HTR-8/SVneo (cell line): Measurements from ENCODE around the gene MSN.
"Not testable (repeated sequence)": the region's sequence is repeated elsewhere in the genome, so short reads cannot be mapped to it uniquely, and the experiment has no call there.

ENCODE experiments used
- DNase-seq: peaks from one replicate; pipeline ENCODE4 v3.0.0; 2011; ENCODE audit warnings: low spot score, mixed read lengths; ENCODE audit not compliant: insufficient read length
- FAIRE-seq: peaks from 2 replicates; lab custom pipeline; 2011; peaks lifted over from hg19 to GRCh38; lab: Jason Lieb, UNC

The MSN gene

DNA sequence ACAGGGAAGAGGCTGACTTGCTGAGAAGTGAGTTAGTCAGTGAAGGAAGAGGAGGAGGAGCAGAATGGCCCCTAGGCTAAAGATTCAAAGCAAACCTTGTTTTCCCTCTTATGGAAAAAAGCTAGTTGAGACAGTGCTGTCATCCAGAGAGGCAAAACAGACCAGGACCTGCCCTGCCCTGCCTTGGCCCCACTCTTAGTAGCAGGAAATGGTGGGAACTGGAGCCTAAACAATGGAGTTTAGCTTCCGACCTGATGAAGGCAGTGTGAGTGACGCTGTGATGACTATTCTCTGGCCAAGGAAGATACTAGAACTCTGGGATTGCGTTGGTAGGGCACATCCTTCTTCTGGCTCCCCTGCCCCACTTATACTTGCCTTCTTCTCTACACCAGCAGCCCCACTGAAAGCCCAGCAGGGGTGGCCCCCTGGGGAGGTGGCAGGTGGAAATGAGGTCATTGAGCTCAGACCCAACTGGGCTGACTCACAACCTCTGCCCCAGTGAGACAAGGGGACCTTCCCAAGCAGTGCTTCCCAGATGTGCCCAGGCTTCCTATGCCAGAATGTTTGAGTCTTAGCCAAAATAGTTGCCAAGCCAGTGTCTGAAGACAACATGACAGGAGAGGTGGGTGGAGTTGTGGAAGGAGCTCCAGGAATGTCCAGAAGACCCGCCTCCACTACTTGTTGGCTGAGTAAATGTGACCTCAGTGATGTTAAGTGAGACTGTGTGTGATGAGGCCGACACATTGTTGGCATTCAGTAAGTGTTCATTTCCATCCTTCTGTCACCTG lies 38.8 kb downstream of the MSN start:
- DNase-seq (peak; percentile 24), FAIRE-seq (no peak)

DNA sequence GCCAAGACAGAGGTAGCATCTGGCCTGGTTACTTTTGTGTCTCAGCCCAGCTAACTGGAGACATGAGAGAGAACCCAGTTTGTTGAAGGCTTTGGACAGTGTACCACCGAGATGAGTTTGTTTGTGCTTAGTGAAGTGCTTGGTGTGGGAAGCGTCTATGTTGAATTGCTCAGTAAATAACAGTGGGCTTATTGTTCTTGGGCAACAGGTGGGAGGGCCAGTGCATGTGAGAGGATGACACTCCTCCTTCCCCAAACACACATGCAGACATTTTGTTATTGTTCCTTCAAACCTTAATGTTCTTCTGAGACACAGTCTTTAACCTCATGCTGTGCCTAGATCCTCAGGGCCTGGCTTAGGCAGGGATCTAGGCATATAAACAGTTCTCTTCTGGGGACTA lies 39.7 kb downstream of the MSN start:
- no peak for FAIRE-seq
- no peak for DNase-seq

DNA sequence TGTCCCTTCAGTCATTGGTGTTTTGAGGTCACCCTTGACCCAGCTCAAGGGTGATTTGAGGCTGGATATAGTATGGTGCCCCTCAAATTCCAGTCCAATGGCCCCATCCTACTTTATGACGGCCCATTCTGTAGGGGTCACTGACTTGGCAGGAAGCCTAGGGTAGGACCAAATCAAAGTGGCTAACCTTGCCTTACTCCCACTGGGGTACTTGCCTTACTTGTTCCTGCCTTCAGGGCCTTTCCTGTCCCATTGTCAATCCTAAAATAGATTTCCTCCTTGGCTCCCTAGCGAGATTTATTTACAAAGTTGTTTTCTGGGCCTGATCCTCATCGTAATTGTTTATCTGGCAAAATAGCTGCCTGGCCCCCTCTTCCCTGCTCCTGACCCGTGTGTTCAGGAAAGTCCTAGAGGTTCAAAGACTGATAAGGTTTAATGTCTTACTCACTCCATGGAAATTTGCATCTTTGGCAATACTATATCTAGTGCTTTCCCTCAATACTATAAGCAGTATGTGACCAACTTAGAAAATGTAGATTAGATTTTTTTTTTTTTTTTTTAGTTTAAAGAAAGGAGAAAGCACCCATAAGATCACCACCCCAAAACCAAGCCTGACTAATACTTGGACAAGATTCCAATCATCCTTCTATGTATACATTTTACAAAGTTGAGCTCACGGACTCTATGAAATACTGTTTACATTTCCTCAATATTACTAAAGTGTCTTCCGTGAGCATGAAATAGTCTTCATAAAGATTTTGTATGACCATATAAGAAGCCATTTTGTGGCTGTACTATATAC lies 44.8 kb downstream of the MSN start:
- no peak for DNase-seq
- no peak for FAIRE-seq

DNA sequence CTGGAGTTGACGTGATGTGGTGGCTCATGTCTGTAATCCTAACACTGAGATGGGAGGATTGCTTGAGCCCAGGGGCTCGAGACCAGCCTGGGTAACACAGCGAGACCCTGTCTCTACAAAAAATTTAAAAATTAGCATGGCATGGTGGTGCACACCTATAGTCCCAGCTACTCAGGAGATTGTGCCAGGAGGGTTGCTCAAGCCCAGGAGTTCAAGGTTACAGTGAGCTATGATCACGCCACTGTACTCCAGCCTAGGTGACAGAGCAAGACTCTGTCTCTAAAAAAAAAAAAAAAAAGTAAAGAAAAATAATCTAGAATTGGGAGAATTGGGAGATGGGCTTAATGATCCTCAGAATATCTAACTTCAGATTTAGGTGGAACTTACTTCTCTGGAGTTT lies 51.1 kb downstream of the MSN start:
- FAIRE-seq = no peak
- no peak for DNase-seq

DNA sequence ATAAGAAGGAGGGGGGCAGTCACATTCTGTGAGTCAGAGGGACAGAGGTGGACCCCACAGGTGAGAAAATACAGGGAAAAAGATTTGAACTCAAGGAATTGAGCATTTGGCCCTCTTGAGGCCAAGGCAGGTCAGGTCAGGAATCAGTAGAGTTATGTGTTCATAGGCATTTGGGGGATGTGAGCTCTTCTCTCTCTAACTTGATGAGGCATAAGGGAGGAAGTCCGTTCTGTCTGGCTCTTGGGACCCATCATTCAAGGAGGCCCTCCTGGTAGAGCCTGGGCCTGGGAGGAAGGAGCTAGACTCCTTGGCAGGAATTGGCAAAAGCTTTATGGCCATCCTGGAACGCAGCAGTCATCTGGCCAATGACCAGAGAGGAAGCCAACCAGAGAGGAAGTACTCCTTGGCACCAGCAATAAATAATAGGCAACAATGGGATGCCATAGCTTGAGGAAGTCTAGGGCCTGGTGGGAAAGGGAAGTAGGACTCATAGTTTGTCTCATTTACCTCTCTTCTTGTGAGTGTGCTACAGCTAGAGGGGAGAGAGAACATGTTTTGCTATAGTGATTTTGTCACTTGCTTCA lies 53.0 kb downstream of the MSN start:
- FAIRE-seq (no peak), DNase-seq (no peak)

DNA sequence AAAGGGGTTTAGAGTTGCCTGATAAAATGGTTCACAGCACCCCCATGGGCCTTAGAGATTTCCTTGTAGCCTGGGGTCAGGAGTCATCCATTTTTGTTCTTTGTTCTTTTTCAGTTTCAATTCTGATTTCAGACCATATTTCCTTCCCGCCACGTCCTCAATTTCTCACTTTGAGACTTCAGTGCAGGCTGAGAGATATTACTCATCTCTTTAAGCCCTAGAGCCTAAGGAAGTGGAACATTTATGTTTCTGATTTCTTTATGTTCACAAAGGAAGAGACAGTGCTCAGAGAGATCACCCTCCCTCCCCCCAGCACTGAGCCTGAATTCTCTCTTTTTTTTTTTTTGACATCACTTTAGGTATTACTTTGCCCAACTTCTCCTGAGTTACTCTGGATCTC lies 56.3 kb downstream of the MSN start:
- no peak for DNase-seq
- no peak for FAIRE-seq

DNA sequence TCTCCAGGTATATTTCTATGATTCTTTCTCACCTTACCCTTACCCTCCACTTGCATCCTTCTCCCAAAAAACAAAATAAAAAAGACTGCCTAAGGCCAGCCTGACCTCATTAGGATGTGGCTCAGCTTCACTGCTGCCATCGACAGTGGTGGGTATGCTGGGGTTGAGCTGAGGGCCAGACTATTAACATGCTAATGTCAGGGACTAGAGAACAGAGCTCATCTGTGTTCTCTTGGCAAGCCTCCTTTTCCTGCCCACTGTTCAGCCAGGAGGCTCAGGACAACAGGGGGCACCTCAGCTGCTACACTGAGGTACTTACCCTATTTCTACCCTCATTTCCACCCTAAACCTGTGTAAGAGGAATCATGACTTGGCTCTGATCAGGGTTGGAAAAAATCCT lies 59.3 kb downstream of the MSN start:
- DNase-seq (no peak), FAIRE-seq (no peak)

DNA sequence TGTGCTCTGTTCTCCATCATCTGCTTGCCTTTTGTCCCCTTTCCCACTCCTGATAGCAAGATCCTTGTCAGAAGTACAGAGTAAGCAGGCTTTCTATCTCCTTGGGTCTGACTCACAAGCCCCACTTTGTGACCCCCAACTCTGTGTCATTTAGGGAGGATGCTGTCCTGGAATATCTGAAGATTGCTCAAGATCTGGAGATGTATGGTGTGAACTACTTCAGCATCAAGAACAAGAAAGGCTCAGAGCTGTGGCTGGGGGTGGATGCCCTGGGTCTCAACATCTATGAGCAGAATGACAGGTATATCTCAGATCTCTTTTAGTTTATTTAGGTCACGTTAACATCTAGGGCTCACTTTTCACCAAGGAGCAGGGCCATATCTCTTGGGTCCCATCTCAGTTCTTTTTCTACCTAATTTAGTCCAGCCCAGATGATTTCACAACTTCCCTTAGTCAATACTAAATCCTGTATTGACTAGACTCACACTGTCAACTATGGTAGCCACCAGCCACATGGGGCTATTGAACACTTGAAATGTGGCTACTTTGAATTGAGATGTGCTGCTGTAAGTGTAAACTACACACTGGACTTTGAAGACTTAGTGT lies 64.3 kb downstream of the MSN start:
- FAIRE-seq (no peak), DNase-seq (no peak)

DNA sequence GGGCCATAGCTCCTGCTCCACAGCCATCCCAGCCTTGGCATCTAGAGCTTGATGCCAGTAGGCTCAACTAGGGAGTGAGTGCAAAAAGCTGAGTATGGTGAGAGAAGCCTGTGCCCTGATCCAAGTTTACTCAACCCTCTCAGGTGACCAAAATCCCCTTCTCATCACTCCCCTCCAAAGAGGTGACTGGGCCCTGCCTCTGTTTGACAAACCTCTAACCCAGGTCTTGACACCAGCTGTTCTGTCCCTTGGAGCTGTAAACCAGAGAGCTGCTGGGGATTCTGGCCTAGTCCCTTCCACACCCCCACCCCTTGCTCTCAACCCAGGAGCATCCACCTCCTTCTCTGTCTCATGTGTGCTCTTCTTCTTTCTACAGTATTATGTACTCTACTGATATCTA lies 73.5 kb downstream of the MSN start:
- DNase-seq (no peak), FAIRE-seq (no peak)

DNA sequence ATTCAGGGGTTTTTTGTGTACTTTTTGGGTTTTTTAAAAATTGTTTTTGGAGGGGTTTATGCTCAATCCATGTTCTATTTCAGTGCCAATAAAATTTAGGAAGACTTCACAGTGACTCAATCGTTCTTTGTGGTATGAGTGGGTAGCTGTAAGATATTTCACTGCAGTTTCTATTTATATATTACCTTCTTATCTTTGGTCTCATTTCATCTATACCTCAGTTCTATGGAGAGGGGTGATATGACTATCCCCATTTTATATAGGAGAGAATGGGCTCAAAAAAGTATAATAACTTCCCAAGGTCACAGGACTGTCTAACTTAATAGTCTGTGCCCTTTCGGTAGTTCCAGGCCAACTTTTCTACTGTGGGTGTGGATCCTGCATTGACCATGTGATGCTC lies 74.4 kb downstream of the MSN start:
- FAIRE-seq = no peak
- no peak for DNase-seq

DNA sequence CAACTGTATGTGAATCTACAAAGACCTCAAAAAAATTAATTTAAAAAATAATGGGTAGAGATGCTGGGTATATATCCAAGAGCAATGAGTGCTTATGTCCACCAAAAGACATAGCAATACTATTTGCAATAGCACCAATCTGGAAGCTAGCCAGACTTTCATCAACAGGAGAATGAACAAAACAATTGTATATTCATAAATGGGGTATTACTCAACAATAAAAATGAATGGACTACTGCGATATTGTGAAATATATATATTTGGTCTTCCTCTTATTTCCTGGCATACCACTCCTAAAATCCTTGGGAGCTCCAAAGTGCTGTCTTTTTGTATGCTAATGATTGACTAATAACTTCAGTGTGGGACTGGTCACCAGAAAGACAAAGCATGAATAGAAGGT lies 77.5 kb downstream of the MSN start:
- no peak for FAIRE-seq
- DNase-seq = no peak

DNA sequence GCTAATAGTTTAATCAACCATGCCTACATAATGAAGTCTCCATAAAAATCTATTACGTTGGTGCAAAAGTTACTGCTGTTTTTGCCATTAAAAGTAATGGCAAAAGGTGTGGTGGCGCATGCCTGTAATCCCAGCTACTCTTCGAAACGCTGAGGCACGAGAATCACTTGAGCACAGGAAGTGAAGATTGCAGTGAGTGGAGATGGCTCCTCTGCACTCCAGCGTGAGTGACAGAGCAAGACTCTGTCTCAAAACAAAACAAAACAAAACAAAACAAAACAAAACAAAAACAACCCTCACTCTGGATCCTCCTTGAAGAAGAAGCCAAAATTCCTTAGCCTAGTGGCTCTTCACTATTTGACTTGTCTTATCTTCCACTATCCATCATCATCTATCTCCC lies 78.0 kb downstream of the MSN start:
- DNase-seq = no peak
- FAIRE-seq = no peak

DNA sequence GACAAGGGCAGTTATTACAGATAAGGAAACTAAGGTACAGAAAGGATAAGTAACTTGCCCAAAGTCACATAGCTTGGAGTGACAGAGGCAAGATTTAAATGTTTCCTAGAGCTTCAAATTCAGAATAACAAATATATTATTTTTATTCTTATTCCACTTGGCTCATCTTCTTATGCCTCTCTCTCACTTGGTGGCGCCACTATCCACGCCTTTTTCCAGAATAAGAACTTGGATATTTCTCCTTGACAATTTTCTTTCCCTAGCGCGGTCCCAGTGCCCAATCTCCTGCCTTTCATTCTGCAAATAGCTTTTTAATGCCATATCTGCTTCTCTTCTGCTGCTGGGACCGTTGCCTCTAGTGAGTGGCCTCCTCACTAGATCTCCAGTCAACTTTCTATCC lies 78.5 kb downstream of the MSN start:
- FAIRE-seq = no peak
- no peak for DNase-seq

DNA sequence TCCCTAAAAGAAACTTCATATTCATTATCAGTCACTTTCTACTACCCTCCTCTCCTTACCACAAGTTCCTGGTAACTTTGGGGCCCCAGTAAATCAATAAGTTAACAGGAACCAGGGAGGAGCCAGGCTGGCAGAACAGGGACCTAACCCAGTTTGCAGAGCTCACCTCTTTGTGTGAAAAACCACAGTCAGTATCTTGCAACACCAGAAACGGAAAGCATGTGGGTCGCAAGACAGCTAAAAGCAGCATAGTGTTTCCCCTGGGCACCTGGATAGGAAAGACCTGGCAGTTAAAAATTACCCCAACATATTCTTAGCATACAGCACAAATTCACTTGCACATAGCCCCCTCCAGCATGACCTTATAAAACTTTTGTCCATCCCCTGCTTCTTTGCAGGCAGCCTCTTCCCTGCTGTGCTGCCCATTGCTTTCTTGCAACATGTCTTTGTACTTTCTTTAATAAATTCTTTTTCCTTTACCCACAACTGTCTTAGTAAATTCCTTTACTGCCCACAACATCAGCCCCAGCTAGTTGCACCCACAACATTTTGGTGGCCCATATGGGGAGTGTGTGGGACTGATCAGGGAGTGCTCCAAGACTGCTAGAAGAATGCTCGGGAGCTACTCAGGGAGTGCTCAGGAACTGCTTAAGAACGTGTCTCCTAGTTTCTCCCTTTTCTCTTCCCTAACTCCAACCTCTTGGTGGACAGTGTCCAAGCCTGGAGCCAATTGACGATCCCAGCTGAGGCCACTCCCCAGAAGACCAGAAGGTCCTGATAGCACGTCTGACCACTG lies 83.4 kb downstream of the MSN start:
- FAIRE-seq (no peak), DNase-seq (no peak)

DNA sequence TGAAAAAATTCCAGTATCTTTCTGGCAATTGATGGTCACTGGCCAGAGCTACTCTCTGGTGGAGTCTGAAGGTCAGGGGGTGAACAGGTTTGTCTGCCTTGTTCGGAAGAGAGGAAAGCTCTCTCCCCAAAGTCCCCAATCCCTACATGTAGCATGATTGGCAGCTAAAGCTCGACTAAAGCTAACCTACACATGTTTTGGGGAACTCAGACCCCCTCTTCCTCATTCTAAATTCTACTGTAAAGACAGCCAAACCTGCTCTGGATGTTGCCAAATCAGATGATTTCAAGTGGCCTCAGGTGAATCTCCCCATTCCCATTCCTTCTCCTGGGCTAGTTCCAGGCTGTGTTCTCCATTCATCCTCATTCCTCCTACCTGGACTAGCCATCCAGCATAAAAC lies 84.1 kb downstream of the MSN start:
- DNase-seq = no peak
- FAIRE-seq = no peak

DNA sequence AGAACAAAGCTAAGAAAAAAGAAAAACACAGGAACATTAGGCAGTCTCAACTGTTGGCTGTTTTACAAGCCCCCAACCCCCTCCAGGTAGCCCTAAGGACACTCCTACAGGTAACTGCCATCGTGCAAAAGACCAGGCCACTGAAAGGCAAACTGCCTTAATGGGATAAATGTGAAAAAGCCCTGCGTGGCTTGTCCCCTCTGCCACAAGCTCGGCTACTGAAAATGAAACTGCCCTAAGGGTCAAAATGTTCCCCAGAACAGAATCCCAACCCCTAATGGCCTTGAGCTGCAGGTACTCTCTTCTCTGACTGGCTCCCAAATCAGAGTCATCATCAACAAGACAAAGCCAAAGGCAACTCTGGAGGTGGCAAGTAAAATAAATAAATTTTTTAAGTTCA lies 84.8 kb downstream of the MSN start:
- DNase-seq (no peak), FAIRE-seq (no peak)

DNA sequence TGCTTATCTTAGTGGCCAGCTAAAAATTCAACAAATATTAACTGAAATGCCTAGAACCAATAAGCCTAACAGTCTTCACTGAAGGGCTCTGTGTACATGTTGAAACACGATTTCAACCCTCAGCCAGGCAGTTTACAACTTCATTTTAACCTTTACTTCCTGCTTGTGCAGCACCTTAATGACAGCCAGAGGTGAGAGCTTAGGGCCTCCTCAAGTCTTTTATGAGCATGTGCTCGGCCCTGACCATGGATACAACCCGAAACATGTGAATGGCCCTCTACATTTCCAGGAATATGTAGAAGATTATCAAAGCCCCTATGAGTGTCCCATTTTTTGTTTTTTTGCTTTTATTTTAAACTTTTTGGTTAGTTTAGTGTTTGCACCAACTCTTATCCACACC lies 88.3 kb downstream of the MSN start:
- no peak for DNase-seq
- FAIRE-seq = no peak

DNA sequence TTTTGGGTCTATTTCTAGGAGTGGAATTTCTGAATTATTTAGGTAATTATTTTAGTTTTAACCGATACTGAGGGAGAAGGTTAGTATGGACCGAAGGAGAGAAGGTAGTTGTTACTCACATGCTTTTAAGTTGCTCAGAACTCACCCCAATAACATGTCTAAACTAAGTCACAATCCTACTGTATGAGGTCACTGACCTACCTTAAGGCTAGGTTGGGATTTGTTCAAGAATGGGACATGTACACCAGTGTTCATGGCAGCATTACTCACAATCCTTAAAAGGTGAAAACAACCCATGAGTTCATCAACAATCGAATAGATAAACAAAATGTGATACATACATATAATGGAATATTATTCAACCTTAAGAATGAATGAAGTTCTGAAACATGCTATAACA lies 90.5 kb downstream of the MSN start:
- DNase-seq (no peak), FAIRE-seq (no peak)

DNA sequence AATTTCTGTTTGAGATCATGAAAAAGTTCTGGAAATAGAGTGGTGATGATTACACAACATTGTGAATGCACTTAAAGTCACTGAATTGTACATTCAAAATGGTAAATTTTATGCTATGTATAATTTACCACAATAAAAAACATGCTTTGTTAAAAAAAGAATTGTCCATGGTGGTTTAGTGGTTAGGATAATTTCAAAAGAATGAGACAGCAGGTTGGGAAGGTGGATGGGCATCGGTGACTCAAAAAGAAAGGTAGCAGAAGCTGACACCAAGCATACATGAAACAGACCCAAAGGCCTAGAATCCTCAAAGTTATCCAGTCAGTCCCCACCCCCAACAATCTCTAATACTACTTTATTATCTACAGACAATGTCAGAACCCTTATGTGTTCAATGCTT lies 91.1 kb downstream of the MSN start:
- no peak for FAIRE-seq
- DNase-seq = no peak

DNA sequence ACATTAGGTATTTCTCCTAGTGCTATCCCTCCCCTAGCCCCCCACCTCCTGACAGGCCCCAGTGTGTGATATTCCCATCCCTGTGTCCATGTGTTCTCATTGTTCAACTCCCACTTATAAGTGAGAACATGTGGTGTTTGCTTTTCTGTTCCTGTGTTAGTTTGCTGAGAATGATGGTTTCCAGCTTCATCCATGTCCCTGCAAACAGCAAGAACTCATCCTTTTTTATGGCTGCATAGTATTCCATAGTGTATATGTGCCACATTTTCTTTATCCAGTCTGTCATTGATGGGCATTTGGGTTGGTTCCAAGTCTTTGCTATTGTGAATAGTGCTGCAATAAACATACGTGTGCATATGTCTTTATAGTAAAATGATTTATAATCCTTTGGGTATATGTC lies 92.1 kb downstream of the MSN start:
- FAIRE-seq, DNase-seq: not testable (repeated sequence)
